GM18951 (cell line): ENCODE results near the gene ACOXL.

Experiments
- POLR2A ChIP-seq: IDR thresholded peaks from 4 replicates; pipeline ENCODE4 v1.6.1; 2011; ENCODE audit warnings: mild to moderate bottlenecking; ENCODE audit not compliant: insufficient read length, insufficient read depth; ENCODE audit errors: extremely low read depth
- in situ Hi-C: fragments of 300-500 bp; cut with MboI; formaldehyde crosslinking; loops from one replicate; pipeline ENCODE4 v1.12.0; 2022; ENCODE audit warnings: low sequenced_read_pairs, mixed read lengths, inconsistent platforms; ENCODE audit not compliant: unreplicated experiment

ACOXL gene

GRCh38 chr2:111053266-111053665 is 320.9 kb downstream of the ACOXL start:
- no peak for TF ChIP-seq POLR2A
- in situ Hi-C loops: no loop called here

- in situ Hi-C loops: no loop called here
- no peak for TF ChIP-seq POLR2A
These were observed 321.6 kb downstream of the ACOXL start for GRCh38 chr2:111053825-111054515.

GRCh38 chr2:111054791-111055691 is 322.7 kb downstream of the ACOXL start:
- in situ Hi-C loops: no loop called here
- no peak for TF ChIP-seq POLR2A

- TF ChIP-seq POLR2A: no peak
- in situ Hi-C loops: no loop called here
These were observed 323.4 kb downstream of the ACOXL start for GRCh38 chr2:111055735-111056134.

GRCh38 chr2:111057045-111057444 is 324.7 kb downstream of the ACOXL start:
- TF ChIP-seq POLR2A: no peak
- in situ Hi-C loops: no loop called here

- no peak for TF ChIP-seq POLR2A
These were observed 325.3 kb downstream of the ACOXL start for GRCh38 chr2:111057721-111058120.

GRCh38 chr2:111058264-111058663 is 325.9 kb downstream of the ACOXL start:
- TF ChIP-seq POLR2A: no peak
- in situ Hi-C loops: no loop called here

More at GRCh38 chr2:111057721-111058120, 325.3 kb downstream of the ACOXL start:
- in situ Hi-C loops: no loop called here

GRCh38 chr2:111061191-111061590 is 328.8 kb downstream of the ACOXL start:
- no peak for TF ChIP-seq POLR2A
- in situ Hi-C loops: no loop called here

- TF ChIP-seq POLR2A: no peak
- in situ Hi-C loops: no loop called here
These were observed 330.0 kb downstream of the ACOXL start for GRCh38 chr2:111062417-111062816.

- in situ Hi-C loops: no loop called here
These were observed 333.8 kb downstream of the ACOXL start for GRCh38 chr2:111066062-111066593.

GRCh38 chr2:111068435-111069058 is 336.2 kb downstream of the ACOXL start:
- in situ Hi-C loops: no loop called here

More at GRCh38 chr2:111066062-111066593, 333.8 kb downstream of the ACOXL start:
- TF ChIP-seq POLR2A: no peak

GRCh38 chr2:111069722-111070121 is 337.3 kb downstream of the ACOXL start:
- no peak for TF ChIP-seq POLR2A
- in situ Hi-C loops: no loop called here

More at GRCh38 chr2:111068435-111069058, 336.2 kb downstream of the ACOXL start:
- TF ChIP-seq POLR2A: no peak

GRCh38 chr2:111071600-111072171 is 339.3 kb downstream of the ACOXL start:
- in situ Hi-C loops: no loop called here
- TF ChIP-seq POLR2A: no peak
